HG03097 (cell line): ENCODE results near the gene STX12.
"Not testable (repeated sequence)": the region's sequence is repeated elsewhere in the genome, so short reads cannot be mapped to it uniquely, and the experiment has no call there.

Source experiments
- ATAC-seq: cut with Tn5 transposase; IDR thresholded peaks from one replicate; pipeline ENCODE4 v1.9.1; 2021; ENCODE audit not compliant: unreplicated experiment, low FRiP score

Gene STX12

GRCh38 chr1:27774654-27775053 lies 1.6 kb downstream of the STX12 start:
- no peak for ATAC-seq

- not testable (repeated sequence) for ATAC-seq
Observed at GRCh38 chr1:27775336-27775735, 2.3 kb downstream of the STX12 start.

GRCh38 chr1:27776276-27776675 lies 3.3 kb downstream of the STX12 start:
- not testable (repeated sequence) for ATAC-seq

- ATAC-seq: no peak
Observed at GRCh38 chr1:27778056-27778455, 5.0 kb downstream of the STX12 start.

GRCh38 chr1:27779122-27779521 lies 6.1 kb downstream of the STX12 start:
- ATAC-seq: no peak

- no peak for ATAC-seq
Observed at GRCh38 chr1:27782950-27783349, 9.9 kb downstream of the STX12 start.

- no peak for ATAC-seq
Observed at GRCh38 chr1:27784700-27785099, 11.7 kb downstream of the STX12 start.

- no peak for ATAC-seq
Observed at GRCh38 chr1:27785781-27786455, 12.9 kb downstream of the STX12 start.

- ATAC-seq: no peak
Observed at GRCh38 chr1:27787895-27788294, 14.9 kb downstream of the STX12 start.

- ATAC-seq: no peak
Observed at GRCh38 chr1:27789540-27790041, 16.6 kb downstream of the STX12 start.

- ATAC-seq: not testable (repeated sequence)
Observed at GRCh38 chr1:27790270-27790669, 17.3 kb downstream of the STX12 start.

- no peak for ATAC-seq
Observed at GRCh38 chr1:27795601-27796000, 22.6 kb downstream of the STX12 start.

- ATAC-seq: no peak
Observed at GRCh38 chr1:27804791-27805190, 31.8 kb downstream of the STX12 start.

- ATAC-seq: no peak
Observed at GRCh38 chr1:27806758-27807157, 33.7 kb downstream of the STX12 start.

- ATAC-seq: no peak
Observed at GRCh38 chr1:27807385-27807784, 34.4 kb downstream of the STX12 start.

GRCh38 chr1:27808131-27808530 lies 35.1 kb downstream of the STX12 start:
- ATAC-seq: not testable (repeated sequence)

- ATAC-seq: no peak
Observed at GRCh38 chr1:27809883-27810282, 36.9 kb downstream of the STX12 start.

GRCh38 chr1:27811741-27812500 lies 38.9 kb downstream of the STX12 start:
- no peak for ATAC-seq

- ATAC-seq: no peak
Observed at GRCh38 chr1:27816921-27817630, 44.1 kb downstream of the STX12 start.

- no peak for ATAC-seq
Observed at GRCh38 chr1:27821761-27822315, 48.8 kb downstream of the STX12 start.

GRCh38 chr1:27823784-27824183 lies 50.8 kb downstream of the STX12 start:
- ATAC-seq: no peak
